Stimulated activated naive CD8-positive, alpha-beta T cell treated with anti-CD3 and anti-CD28 coated beads, Interleukin-15, Interleukin-2, amounts not matched to agents 100 U/mL and 50 U/mL, for 24 hours (primary cell): ENCODE measurements around the gene CPXM1.
"Not testable (repeated sequence)": the region's sequence is repeated elsewhere in the genome, so short reads cannot be mapped to it uniquely, and the experiment has no call there.

Experiments used
- ATAC-seq: fragments of 150-1000 bp; cut with Tn5 transposase; one replicate; pipeline ENCODE4 v1.10.0; 2021
- DNase-seq: peaks from one replicate; pipeline ENCODE4 v3.0.0; 2021

CPXM1 gene

DNA sequence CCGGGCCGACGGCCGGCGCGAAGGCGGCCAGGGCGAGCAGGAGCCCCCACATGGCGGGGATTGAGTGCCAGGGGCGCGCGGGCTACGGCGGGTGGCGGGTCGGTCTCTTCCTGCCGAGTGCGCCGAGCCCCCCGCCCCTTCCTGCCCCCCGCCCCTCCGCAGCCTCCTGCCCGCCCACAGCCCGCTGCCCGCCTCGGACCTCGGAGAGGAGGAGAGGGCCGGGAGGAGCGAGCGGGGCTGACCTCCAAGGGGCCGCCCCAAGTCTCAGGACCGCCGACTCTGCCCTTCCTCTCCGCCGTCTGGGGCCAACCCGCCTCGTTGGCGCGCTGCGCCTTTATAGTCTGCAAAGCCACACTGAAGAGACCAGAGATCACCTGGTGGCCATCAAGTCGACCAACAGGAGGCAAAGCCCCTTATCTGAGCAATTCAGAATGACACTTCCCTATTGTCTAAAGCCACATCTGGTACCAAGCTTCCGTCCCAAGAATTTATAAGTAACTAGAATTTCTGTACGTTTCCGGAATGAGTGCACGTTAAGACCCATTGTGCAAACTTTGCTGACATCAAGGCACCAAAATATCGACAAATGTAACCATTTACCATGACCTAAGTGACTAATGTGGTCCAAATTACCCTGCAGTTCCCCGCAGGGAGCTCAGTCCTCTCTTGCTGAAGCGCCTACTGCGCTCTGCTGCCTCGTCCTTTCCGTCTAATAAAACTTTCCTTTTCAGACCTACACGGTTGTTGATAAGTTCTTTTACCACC is at the start of gene CPXM1:
CPXM1 (minus strand) TSS at position 107 of the 765 bp plus-strand sequence; CDS start at position 52, 55 bp downstream.
- peak; percentile 43 for DNase-seq
- peak; percentile 62 for ATAC-seq

GRCh38 chr20:2849529-2849928 is 49.1 kb upstream of the CPXM1 start:
- DNase-seq (no peak), ATAC-seq (no peak)

GRCh38 chr20:2847802-2848201 is 47.4 kb upstream of the CPXM1 start:
- no peak for DNase-seq

GRCh38 chr20:2846698-2847097 is 46.3 kb upstream of the CPXM1 start:
- no peak for DNase-seq
- ATAC-seq, result no peak

More at GRCh38 chr20:2847802-2848201, 47.4 kb upstream of the CPXM1 start:
- no peak for ATAC-seq

- ATAC-seq (no peak), DNase-seq (no peak)
Observed at GRCh38 chr20:2845607-2846006, 45.2 kb upstream of the CPXM1 start.

DNA sequence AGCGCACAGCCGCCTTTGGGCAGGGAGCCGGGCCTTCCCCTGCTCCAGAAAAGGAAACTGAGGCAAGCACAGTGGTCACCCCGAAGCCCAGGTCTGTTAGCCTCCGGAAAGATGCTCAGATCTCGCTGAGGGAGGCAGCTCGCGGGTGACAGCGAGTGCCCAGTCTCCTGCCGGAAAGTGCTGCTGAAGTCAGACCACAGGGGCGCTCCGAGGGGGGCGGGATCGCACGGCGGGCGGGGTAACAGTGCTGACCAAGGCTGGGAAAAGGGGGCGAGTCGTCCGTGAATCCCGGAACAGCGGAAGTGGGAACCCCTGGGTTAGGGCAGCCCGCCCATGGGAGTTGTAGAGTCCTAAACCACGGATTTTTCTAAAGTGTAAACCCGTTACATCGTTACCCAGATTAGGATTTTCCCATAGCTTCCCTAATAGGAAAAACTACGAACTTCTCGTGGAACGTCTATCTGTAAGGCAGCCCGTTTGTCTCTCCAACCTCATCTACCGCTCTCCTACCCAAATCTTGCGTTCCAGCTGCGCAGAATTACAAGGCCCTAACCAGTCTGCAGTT is 40.6 kb upstream of the CPXM1 start:
- ATAC-seq, result peak; percentile 29
- DNase-seq, result peak; percentile 65

GRCh38 chr20:2840138-2840966 is 39.9 kb upstream of the CPXM1 start, which contains the start of the genes PCED1A and VPS16:
TSS of gene PCED1A (minus strand) at chr20:2840655. CDS start at chr20:2839912, 743 bp downstream.
TSS of gene VPS16 (plus strand) at chr20:2840745. CDS start at chr20:2840775, 30 bp downstream.
- DNase-seq (peak; percentile 92), ATAC-seq (peak; percentile 98)

DNA sequence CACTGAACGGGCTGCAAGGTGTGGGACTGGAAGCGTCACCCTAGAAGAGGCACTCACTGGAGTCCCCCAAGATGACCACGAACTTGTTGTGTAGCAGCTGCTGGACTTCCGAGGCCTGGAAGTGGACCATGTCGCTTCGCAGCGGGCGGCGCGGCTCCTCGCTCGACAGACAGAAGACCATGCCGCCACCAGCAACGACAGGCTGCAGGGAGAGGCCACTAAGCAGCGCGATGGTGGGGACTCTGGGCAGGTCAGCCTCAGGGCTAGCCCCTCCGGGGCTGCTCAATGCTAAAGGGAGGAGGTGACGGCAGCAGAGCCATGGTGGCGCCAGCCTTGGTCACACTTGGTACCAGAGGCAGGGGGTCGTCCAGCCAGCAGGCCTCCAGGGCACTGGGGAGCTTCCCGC is 39.3 kb upstream of the CPXM1 start:
- no peak for ATAC-seq
- no peak for DNase-seq

DNA sequence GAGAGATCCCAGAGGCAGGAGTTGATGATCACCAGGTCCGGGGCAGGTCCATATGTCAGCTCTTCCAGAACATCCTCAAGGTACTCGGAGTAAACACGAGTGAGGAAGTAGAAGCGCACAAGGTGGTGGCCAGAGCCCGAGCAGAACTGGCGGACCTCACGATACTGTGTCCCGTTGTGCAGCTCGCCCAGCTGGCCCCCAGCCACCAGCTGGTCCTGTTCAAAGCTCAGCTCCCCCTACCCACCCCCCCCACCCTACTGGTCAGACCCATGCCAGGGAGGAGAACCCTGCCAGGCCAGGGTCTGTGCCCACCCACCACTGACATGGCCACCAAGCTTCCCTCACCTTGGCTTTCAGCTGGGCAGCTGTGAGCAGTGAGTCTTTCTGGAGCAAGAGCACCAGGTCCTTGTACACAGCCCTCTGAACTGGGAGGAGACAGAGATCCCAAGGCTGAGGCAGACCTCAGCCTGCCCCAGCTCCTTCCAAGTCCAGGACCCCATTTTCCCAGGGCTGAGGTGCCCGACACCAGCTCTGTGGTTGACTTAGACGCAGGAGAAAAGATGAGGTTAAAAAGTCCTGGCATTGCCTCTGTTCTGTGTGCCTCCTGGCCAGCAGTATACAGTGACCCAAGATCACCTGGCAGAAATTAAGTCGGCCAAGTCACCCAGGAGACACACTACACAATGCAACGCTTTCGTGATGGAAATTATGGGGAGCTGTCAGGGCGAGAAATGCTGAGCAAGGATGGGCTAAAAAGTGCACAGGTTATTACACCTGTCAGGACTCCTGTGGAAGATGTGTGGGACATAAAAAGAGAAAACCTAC is 38.6 kb upstream of the CPXM1 start:
- ATAC-seq (no peak), DNase-seq (no peak)

DNA sequence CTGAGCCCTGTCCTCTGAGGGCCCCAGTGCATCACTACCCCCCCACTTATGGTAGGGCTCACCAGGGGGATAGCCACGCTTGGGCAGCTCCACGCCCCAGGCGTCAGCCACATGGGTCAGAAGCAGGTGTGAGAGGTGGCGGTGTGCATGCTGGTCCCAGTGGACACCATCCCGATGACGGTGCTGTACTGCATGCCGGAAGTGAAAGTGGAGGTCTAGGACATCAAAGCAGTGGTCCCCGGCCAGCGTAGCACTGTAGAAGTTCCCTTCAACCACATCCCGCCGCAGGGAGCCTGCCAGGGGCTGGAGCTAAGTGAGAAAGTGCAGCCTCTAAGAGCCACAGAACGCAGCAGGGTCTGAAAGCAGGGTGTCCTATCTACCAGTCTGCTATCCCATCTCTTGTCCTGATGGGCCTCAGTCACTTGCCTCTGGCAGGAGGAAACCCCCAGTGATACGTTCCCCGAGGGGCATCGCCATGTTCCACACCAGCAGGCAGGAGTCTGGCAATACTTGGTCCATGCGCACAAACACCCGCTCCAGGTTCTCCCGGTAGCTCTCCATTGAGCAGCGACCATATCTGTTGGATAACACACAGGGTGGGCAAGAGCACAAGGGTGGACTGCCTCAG is 37.9 kb upstream of the CPXM1 start:
- ATAC-seq (no peak), DNase-seq (no peak)

DNA sequence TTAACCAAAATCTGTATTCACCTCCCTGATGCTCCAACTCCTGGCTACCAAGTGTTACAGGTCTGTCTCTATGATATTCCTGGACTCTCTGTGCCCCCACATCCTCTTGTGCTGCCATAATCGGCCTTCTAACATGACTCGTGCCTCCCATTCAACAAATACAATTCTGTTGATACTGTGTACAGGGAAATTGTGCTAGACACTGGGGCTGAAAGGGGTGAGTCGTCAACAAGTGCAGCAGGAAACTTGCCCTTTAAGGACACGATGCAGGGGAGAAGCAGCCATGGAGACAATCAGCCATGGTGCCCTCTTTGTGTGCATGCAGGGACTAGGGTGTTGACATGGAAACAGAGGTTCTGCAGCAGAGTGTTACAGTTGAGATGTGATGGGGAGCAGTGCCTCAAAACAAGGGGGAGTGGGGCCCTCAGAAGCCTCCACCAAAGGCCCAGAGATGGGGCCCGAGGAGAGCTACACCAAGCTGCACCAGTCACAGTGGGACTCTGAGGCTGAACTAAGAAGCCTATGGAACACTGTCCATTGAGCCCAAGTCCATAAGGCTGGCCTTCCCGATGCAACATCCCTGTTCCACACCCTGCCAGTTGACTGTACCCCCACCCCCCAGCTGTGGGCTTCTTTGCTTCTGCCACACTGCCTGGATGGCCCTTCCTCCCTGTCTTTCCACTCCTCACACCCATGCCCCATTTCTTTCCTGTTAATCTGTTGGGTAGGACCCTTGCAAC is 37.0 kb upstream of the CPXM1 start:
- no peak for DNase-seq
- ATAC-seq, result no peak

DNA sequence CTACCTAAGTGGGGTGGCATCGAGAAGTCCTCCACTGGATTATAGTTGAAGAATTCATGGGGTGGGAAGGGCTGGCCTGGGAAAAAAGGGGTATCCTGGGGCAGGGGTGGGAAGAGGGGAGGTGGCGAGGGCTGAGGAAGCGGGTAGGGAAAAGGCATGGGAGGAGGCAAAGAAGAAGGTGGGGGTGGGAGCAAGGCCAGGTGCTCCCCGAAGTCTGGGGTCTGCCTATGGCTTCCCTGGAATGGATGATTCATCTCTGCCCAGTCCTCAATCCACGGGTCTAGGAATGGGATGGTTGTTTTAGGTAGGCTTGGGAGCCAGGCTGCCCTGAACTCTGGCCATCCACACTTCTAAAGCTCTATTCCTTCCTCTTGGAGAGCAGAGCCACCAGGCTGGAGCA is 35.6 kb upstream of the CPXM1 start:
- DNase-seq, result no peak
- no peak for ATAC-seq

DNA sequence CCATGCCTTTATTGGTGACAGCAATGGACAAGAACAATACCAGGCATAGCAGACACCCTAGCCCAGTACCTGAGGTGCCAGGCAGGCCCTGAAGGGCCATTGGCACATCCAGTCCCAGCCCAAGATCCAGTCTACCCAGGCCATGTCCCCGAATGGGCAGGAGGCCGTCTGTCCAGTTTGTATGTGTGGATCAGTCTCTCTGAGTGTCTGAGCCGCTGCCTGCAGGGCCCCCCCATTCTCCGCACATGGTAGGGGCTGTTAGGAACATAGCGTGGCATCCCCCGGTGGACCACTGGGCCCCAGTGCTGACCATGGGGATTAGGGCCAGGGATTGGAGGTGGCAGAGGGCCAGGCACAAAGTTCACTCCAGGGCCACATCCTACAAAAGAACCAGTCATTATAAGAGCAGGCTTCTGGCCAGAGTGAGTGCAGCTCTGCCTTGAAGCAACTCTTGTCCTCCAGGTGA is 34.9 kb upstream of the CPXM1 start:
- DNase-seq (no peak), ATAC-seq (no peak)

DNA sequence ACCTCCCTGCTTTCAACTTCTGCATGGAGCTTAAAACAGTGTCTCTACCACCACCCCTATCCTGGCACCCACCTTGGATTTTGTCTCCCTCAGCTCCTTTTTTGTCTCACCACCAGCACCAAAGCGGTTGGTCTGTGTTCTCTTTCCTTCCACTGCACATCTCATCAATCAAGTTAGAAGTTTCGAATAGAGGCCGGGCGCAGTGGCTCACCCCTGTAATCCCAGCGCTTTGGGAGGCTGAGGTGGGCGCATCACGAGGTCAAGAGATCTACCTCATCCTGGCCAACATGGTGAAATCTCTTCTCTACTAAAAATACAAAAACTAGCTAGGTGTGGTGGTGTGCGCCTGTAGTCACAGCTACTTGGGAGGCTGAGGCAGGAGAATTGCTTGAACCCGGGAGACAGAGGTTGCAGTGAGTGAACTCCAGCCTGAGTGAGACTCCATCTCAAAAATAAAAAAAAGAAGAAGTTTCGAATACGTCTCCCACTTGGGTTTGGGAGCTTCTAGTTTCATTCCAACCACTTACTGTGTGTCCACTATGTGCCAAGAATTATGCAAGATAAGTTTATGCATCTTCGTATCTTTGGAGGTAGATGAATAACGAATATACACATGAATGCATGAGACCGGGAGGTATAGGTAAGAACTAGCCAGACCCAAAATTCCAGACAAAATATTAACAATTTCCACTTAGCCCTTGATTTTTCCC is 34.1 kb upstream of the CPXM1 start:
- DNase-seq (no peak), ATAC-seq (no peak)

DNA sequence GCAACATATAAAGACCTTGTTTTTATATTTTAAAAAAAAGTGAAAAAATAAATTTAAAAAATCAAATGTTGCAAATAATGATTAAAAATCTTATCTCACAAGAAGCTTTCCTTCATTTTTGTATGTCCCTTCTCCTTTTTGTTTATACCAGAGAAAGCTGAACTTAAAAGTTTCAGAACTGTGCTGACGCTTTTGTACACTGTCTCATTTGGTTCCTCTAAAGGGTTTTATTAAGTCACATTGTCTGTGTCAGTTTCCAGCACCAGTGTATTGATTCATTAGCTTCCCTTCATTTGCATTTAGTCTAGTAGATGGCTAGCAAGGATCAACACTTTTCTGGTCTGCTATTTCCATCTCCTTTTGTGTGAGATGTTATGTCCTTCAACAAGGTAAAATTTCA is 33.3 kb upstream of the CPXM1 start:
- ATAC-seq (no peak), DNase-seq (no peak)

DNA sequence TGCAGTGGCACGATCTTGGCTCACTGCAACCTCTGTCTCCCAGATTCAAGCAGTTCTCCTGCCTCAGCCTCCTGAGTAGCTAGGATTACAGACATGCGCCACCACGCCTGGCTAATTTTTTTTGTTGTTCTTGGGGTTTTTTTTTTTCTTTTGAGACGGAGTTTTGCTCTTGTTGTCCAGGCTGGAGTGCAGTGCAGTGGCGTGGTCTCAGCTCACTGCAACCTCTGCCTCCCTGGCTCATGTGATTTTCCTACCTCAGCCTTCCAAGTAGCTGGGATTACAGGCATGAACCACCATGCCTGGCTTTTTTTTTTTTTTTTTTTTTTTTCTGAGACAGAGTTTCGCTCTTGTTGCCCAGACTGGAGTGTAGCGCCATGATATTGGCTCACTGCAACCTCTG is 30.8 kb upstream of the CPXM1 start:
- not testable (repeated sequence) for ATAC-seq, DNase-seq

GRCh38 chr20:2829376-2829775 is 28.9 kb upstream of the CPXM1 start:
- DNase-seq, result no peak
- ATAC-seq, result no peak

- DNase-seq (no peak), ATAC-seq (no peak)
Observed at GRCh38 chr20:2826655-2827054, 26.2 kb upstream of the CPXM1 start.

GRCh38 chr20:2825761-2826160 is 25.3 kb upstream of the CPXM1 start:
- DNase-seq (no peak), ATAC-seq (no peak)

DNA sequence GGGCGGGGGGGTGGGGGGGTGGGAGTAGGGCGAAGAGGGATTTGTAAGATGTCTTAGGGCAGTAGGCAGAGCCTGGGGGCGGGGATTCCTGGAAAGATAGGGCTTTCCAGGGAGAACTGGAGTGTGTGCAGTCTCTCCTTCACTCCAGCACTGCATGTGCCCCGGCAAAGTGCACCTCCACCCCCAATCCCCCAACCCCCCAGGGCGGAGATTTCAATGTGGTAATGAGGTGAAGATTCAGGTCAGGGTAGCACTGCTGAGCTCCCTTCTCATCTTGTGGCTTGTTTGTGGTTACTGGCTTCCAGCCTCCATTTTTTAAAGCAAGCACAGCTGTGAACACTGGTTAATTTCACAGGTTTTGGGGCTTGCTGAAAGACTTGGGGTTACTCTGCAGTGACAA is 21.6 kb upstream of the CPXM1 start:
- ATAC-seq, result peak; percentile 81
- DNase-seq, result peak; percentile 42
